SU-DHL-6 (cell line): Measurements from ENCODE around the gene PLEKHA6.

ENCODE experiments used
- CTCF ChIP-seq: fragments of 200-600 bp; sonication (generic); IDR thresholded peaks from one replicate; pipeline ENCODE4 v1.5.1; 2017; ENCODE audit warnings: antibody characterized with exemption, mild to moderate bottlenecking, low read length, moderate library complexity; ENCODE audit not compliant: insufficient read depth, poor library complexity, severe bottlenecking
- EZH2phosphoT487 ChIP-seq: fragments of 200-600 bp; sonication (generic), shearing (Covaris generic); conservative IDR thresholded peaks from 2 replicates; pipeline ENCODE4 v1.6.1; 2018; ENCODE audit warnings: mild to moderate bottlenecking, antibody characterized with exemption, low read length, moderate library complexity, mixed read lengths

GRCh38 chr1:204337583-204337982, 22.1 kb downstream of the PLEKHA6 start:
- TF ChIP-seq CTCF, result no peak
- no peak for TF ChIP-seq EZH2phosphoT487
